Testis (tissue), 3 donors: ENCODE measurements around the gene OTX2. TPM values are rescaled to one million over a fixed set of nuclear protein-coding genes. Genes with fewer than 3 reads are reported as not detected.
A peak's percentile ranks its signal among the peaks of the same experiment; 100 is the strongest.

Source experiments
- DNase-seq: peaks from one replicate; pipeline ENCODE4 v3.0.0-alpha.2; 2019
- H3K27ac ChIP-seq, 2 donors: fragments of 200-600 bp; sonication (generic); one replicate each; pipeline ENCODE4 v1.5.1; 2019
- H3K27me3 ChIP-seq: fragments of 200-600 bp; sonication (generic); one replicate; pipeline ENCODE4 v1.5.1; 2019
- H3K36me3 ChIP-seq: fragments of 200-600 bp; sonication (generic); one replicate; pipeline ENCODE4 v1.5.1; 2017; ENCODE audit warnings: low read depth; ENCODE audit errors: missing control alignments
- H3K4me1 ChIP-seq: fragments of 200-600 bp; sonication (generic); one replicate; pipeline ENCODE4 v1.5.1; 2019
- H3K4me3 ChIP-seq, 2 donors: fragments of 200-600 bp; sonication (generic); one replicate each; pipeline ENCODE4 v1.5.1; 2017 to 2019
- H3K9me3 ChIP-seq: fragments of 200-600 bp; sonication (generic); one replicate; pipeline ENCODE4 v1.5.1; 2017
- CTCF ChIP-seq, 3 experiments: fragments of 450-650 bp in 2 of 3; fragments of 200-600 bp in 1 of 3; sonication (generic) in 1 of 3; IDR thresholded peaks; one replicate each; pipeline ENCODE4 v1.5.1; 2016 to 2019; ENCODE audit warnings: antibody characterized with exemption in 3 of 3, mild to moderate bottlenecking in 2 of 3, moderate library complexity in 1 of 3
- POLR2A ChIP-seq: fragments of 450-650 bp; IDR thresholded peaks from one replicate; pipeline ENCODE4 v1.6.1; 2017; ENCODE audit warnings: antibody characterized with exemption, mild to moderate bottlenecking, moderate library complexity
- WGBS, 2 donors: methylation state at CpG; one replicate each; pipeline ENCODE4 v1.1.5; 2018; 5-methylcytosine and 5-hydroxymethylcytosine counted together
- intact Hi-C: fragments of 100-400 bp; cut with DNase I; formaldehyde crosslinking; loops from one replicate; pipeline ENCODE4 v1.15.1; 2023; ENCODE audit warnings: low total_unique reads
- polyA plus RNA-seq: library from polyadenylated mRNA; stranded (reverse); fragments of 350-450 nt; fragmentation: Illumina TruSeq; extraction: RNeasy Lipid Tissue Mini Kit (QIAGEN cat#74804); gene quantifications from one replicate; pipeline ENCODE4 v1.2.3, GENCODE V29; 2014; ENCODE audit warnings: low read depth, low replicate concordance; ENCODE audit not compliant: insufficient read depth
- total RNA-seq, 2 donors: library from RNA; depleted of rRNA; stranded (reverse); fragments of >200 nt; gene quantifications; one replicate each; pipeline ENCODE4 v1.2.3, GENCODE V29; 2016

Gene OTX2
- total and polyA plus RNA-seq, 3 donors from 2014 or later, result 0.50 TPM; not detected in 2

GRCh38 chr14:56809270-56810146 lies 771 bp downstream of the OTX2 start:
- WGBS, 2 donors, result 6 to 7% methylated on average over 58 to 63 of the region's 63 CpGs
- H3K36me3 ChIP-seq, result no peaks in the 10 kb centered on the region
- H3K27me3 ChIP-seq, result no peaks in the 10 kb centered on the region
- no peak for TF ChIP-seq POLR2A
- no peak for TF ChIP-seq CTCF (IDR thresholded peaks at IDR 0.05)
- H3K4me3 ChIP-seq, result peak overlapping the region; percentile 7 to 44
- intact Hi-C loops, result no loop called here
- no peak overlapping the region for H3K27ac ChIP-seq
- peaks cover 4% of the 10 kb centered on the region for H3K4me1 ChIP-seq
- no peaks in the 10 kb centered on the region for H3K9me3 ChIP-seq
- no peak for DNase-seq

DNA sequence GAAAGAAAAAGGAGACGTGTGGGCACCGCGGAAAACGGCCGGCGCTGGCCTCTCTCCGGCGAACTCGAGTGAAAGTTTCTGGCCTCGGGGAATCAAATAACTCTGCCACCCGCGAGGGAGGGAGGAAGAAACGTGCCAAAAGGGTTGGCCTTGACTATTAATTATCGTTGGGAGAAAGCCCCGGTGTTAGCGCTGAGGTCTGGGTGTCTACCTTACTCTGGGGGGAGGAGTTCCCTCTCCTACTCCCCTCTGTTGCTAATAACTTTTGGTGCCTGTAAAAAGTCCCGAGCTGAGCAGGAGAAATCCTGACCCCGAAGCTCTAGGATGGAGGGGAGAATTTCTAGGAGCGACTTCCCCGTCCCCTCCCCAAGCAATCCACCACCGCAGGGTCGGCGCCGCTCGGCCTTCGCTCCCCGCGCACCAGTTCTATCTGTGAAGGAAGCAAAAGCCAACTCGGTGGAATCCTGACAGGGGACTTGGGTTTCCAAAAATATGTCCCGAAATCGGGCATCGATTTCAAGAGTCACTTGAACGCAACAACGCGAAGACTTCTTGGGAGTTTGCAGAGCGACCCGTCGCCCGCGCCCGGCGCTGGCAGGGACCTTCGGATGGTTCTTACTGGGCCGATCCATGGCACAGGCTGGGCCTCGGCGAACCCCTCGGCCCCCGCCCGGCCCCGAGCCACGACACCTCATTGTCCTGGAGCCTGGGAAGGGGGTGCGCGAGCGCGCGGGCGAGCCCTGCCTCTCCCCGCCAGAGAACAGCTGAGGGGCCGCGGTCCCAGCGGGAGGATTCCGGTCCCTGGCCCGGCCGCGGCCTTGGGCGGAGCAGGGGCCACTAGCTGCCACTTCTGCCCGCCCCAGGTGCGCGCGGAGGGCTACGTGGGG lies 1.7 kb downstream of the OTX2 start:
- H3K4me3 ChIP-seq, result peak overlapping the region; percentile 7 to 44
- 4 to 5% methylated on average over 33 to 64 of the region's 71 CpGs for WGBS, 2 donors
- TF ChIP-seq POLR2A, result no peak
- no peak for TF ChIP-seq CTCF (IDR thresholded peaks at IDR 0.05)
- H3K4me1 ChIP-seq, result peaks cover 4% of the 10 kb centered on the region
- H3K27me3 ChIP-seq, result no peaks in the 10 kb centered on the region
- H3K27ac ChIP-seq, result no peak overlapping the region
- intact Hi-C loops, result no loop called here
- no peaks in the 10 kb centered on the region for H3K9me3 ChIP-seq
- DNase-seq, result no peak
- no peaks in the 10 kb centered on the region for H3K36me3 ChIP-seq

- no peak for DNase-seq
- Histone ChIP-seq H3K27me3 (no peaks in the 10 kb centered on the region), H3K4me1 (peaks cover 4% of the 10 kb centered on the region), H3K36me3 (no peaks in the 10 kb centered on the region), H3K9me3 (no peaks in the 10 kb centered on the region), H3K27ac (no peak overlapping the region), H3K4me3 (peak overlapping the region in 1 of 2 donors; percentile 44)
- 4 to 5% methylated on average over 16 of the region's 16 CpGs for WGBS, 2 donors
- intact Hi-C loops, result no loop called here
- TF ChIP-seq CTCF (IDR thresholded peaks at IDR 0.05) (no peak), POLR2A (no peak)
Observed at GRCh38 chr14:56808110-56808382, 2.2 kb downstream of the OTX2 start.

DNA sequence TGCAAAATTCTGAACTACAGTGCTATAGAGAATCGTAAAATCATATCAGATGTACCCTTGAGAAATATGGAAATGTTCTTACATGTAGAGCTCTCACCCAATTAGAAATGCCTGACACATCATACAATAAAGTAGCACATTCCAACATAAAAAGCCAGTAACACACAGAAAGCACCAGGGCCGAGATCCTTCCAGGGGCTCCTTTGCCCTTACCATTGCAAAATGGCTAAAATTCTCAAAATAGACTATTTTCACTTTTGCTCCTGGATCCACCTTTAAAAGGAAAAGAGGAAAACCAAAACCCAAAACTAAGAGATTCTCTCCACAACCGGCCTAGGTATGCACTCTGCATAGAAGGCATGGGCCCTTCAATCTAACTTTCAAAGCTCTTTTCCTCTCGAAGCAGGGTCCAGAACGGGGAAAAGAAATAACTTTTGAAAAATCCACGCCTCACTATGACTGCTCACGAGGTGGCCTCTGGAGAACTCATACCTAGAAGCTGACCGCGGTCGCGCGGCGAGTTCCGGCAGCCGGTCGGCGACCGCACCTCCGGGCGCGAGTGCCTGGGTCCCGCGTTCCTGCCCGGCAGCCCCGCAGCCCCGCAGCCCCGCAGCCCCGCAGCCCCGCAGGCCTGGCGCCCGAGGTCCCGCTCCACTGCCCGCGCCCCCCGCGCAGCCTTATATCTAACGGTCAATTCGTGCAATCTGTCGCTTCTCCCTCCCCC lies 2.7 kb downstream of the OTX2 start:
- no peaks in the 10 kb centered on the region for H3K36me3 ChIP-seq
- no peaks in the 10 kb centered on the region for H3K27me3 ChIP-seq
- H3K4me3 ChIP-seq, result peak overlapping the region in 1 of 2 donors; percentile 44
- H3K27ac ChIP-seq, result no peak overlapping the region
- no peak for DNase-seq
- H3K9me3 ChIP-seq, result no peaks in the 10 kb centered on the region
- intact Hi-C loops, result no loop called here
- 7 to 9% methylated on average over 25 to 39 of the region's 39 CpGs for WGBS, 2 donors
- TF ChIP-seq POLR2A, result no peak
- TF ChIP-seq CTCF (IDR thresholded peaks at IDR 0.05), result no peak
- H3K4me1 ChIP-seq, result peaks cover 4% of the 10 kb centered on the region
